Measurements from ENCODE around the gene CNTD1.

DNA sequence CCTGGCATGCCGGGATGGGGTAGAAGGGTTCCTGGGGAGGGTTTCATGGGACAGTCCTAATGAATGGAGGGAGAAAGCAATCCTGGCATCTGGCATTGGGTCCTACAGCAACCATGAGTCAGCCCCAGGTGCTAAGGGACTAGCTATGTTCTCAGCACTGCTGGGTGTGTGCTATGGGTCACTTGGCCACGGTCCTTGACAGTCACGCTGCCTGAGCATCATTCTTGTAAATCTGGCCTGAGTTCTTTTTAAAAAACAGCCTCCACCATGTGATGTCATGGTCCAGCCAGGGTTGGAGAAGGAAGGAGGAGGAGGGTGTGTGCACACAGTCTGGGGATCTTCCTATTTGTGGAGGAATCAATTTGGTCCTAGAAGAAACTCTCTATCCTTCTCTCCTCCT lies 43.9 kb upstream of the CNTD1 start:
- TF ChIP-seq EZH2 (IDR thresholded peaks at IDR 0.05; ENCODE audit: low read depth, unreplicated experiment) (no peak), EZH2phosphoT487 (IDR thresholded peaks at IDR 0.05; ENCODE audit: unreplicated experiment) (no peak), POLR2AphosphoS5 (IDR thresholded peaks at IDR 0.05; ENCODE audit: low read depth) (no peak), STAT1 (IDR thresholded peaks at IDR 0.05; ENCODE audit: unreplicated experiment) (no peak), JUNB (IDR thresholded peaks at IDR 0.05; ENCODE audit: unreplicated experiment) (no peak), REST (IDR thresholded peaks at IDR 0.05; ENCODE audit: unreplicated experiment) (no peak), CREB1 (CRISPR knock-in tag; IDR thresholded peaks at IDR 0.05; ENCODE audit: low read depth) (no peak), NANOG (IDR thresholded peaks at IDR 0.05; ENCODE audit: borderline replicate concordance) (no peak), ZNF114 (CRISPR knock-in tag; IDR thresholded peaks at IDR 0.05) (no peak)
- TF ChIP-seq, protein P1, sequence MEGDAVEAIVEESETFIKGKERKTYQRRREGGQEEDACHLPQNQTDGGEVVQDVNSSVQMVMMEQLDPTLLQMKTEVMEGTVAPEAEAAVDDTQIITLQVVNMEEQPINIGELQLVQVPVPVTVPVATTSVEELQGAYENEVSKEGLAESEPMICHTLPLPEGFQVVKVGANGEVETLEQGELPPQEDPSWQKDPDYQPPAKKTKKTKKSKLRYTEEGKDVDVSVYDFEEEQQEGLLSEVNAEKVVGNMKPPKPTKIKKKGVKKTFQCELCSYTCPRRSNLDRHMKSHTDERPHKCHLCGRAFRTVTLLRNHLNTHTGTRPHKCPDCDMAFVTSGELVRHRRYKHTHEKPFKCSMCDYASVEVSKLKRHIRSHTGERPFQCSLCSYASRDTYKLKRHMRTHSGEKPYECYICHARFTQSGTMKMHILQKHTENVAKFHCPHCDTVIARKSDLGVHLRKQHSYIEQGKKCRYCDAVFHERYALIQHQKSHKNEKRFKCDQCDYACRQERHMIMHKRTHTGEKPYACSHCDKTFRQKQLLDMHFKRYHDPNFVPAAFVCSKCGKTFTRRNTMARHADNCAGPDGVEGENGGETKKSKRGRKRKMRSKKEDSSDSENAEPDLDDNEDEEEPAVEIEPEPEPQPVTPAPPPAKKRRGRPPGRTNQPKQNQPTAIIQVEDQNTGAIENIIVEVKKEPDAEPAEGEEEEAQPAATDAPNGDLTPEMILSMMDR (conservative IDR thresholded peaks at IDR 0.05; ENCODE audit: low read depth in 2 of 2) = no peak
- TF ChIP-seq, protein P2, sequence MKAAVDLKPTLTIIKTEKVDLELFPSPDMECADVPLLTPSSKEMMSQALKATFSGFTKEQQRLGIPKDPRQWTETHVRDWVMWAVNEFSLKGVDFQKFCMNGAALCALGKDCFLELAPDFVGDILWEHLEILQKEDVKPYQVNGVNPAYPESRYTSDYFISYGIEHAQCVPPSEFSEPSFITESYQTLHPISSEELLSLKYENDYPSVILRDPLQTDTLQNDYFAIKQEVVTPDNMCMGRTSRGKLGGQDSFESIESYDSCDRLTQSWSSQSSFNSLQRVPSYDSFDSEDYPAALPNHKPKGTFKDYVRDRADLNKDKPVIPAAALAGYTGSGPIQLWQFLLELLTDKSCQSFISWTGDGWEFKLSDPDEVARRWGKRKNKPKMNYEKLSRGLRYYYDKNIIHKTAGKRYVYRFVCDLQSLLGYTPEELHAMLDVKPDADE (IDR thresholded peaks at IDR 0.05) = no peak
